Keratinocyte (primary cell): ENCODE measurements around the gene ATG9B. TPM values are rescaled to one million over a fixed set of nuclear protein-coding genes. Genes with fewer than 3 reads are reported as not detected.

Experiments used
- DNase-seq: peaks from one replicate; pipeline ENCODE4 v3.0.0-alpha.2; 2011; ENCODE audit warnings: low read depth, missing footprints, low spot score
- FAIRE-seq: peaks from 2 replicates; lab custom pipeline; 2011; peaks lifted over from hg19 to GRCh38; lab: Jason Lieb, UNC
- H2AFZ ChIP-seq: 2 replicates; pipeline ENCODE4 v1.6.0; 2012; ENCODE audit warnings: low read length, control low read depth, inconsistent platforms; ENCODE audit not compliant: control insufficient read depth
- H3K27ac ChIP-seq: 2 replicates; pipeline ENCODE4 v1.5.1; 2011; ENCODE audit warnings: low read length; ENCODE audit not compliant: control insufficient read depth, insufficient read depth
- H3K27me3 ChIP-seq: 3 replicates; pipeline ENCODE4 v1.6.0; 2011; ENCODE audit warnings: low read length; ENCODE audit not compliant: control insufficient read depth, insufficient read depth; ENCODE audit errors: extremely low read depth
- H3K36me3 ChIP-seq, 2 experiments: 2 replicates in 1 of 2; 3 replicates in 1 of 2; pipeline ENCODE4 v1.5.1; 2011; ENCODE audit warnings: low read length in 2 of 2, mild to moderate bottlenecking in 1 of 2; ENCODE audit not compliant: control insufficient read depth in 2 of 2, insufficient read depth in 2 of 2; ENCODE audit errors: extremely low read depth in 1 of 2
- H3K4me1 ChIP-seq: 3 replicates; pipeline ENCODE4 v1.5.1; 2011; ENCODE audit warnings: low read length; ENCODE audit not compliant: control insufficient read depth, insufficient read depth; ENCODE audit errors: extremely low read depth
- H3K4me2 ChIP-seq: 3 replicates; pipeline ENCODE4 v1.6.0; 2011; ENCODE audit warnings: low read depth, low read length; ENCODE audit not compliant: control insufficient read depth, insufficient read depth; ENCODE audit errors: extremely low read depth
- H3K4me3 ChIP-seq, 3 experiments: fragments of 200-600 bp in 1 of 3; sonication (generic) in 1 of 3; 2 replicates in 2 of 3; 3 replicates in 1 of 3; pipeline ENCODE4 v1.5.1; 2011 to 2016; ENCODE audit warnings: low read length in 3 of 3, mild to moderate bottlenecking in 3 of 3, control low read depth in 2 of 3, inconsistent platforms in 1 of 3, low read depth in 1 of 3, mixed read lengths in 1 of 3, mixed run types in 1 of 3, moderate library complexity in 1 of 3; ENCODE audit not compliant: control insufficient read depth in 2 of 3, insufficient read depth in 2 of 3; ENCODE audit errors: extremely low read depth in 1 of 3
- H3K79me2 ChIP-seq: 2 replicates; pipeline ENCODE4 v1.6.0; 2012; ENCODE audit warnings: low read length; ENCODE audit not compliant: control insufficient read depth, insufficient read depth
- H3K9ac ChIP-seq: 3 replicates; pipeline ENCODE4 v1.6.0; 2011; ENCODE audit warnings: low read length; ENCODE audit not compliant: control insufficient read depth, insufficient read depth; ENCODE audit errors: extremely low read depth
- H3K9me1 ChIP-seq: 3 replicates; pipeline ENCODE4 v1.6.0; 2011; ENCODE audit warnings: low read length; ENCODE audit not compliant: control insufficient read depth, insufficient read depth; ENCODE audit errors: extremely low read depth
- H3K9me3 ChIP-seq: 2 replicates; pipeline ENCODE4 v1.5.1; 2012; ENCODE audit warnings: low read depth, low read length; ENCODE audit not compliant: control insufficient read depth
- H4K20me1 ChIP-seq: 3 replicates; pipeline ENCODE4 v1.6.0; 2011; ENCODE audit warnings: low read length; ENCODE audit not compliant: control insufficient read depth, insufficient read depth; ENCODE audit errors: extremely low read depth
- EZH2 ChIP-seq: IDR thresholded peaks from one replicate; pipeline ENCODE4 v1.6.1; 2012; ENCODE audit warnings: inconsistent platforms, mild to moderate bottlenecking, low read length, moderate library complexity
- dilution Hi-C: fragments of 300-500 bp; cut with MboI; formaldehyde crosslinking; loops from one replicate; pipeline ENCODE4 v1.7.0; 2020; ENCODE audit warnings: low sequenced_read_pairs; ENCODE audit not compliant: extremely low pct_ligation_motif_present
- polyA plus RNA-seq, 5 experiments: library from polyadenylated mRNA; depleted of rRNA in 3 of 5; stranded (reverse) in 3 of 5; stranded (forward) in 1 of 5; unstranded in 1 of 5; fragments of >200 nt; gene quantifications; 1 replicate in 1 of 5; 2 replicates in 3 of 5; 3 replicates in 1 of 5; pipeline versions ENCODE4 v1.2.1 to v1.2.3, GENCODE V29; 2011 to 2012; ENCODE audit warnings: missing spikeins in 2 of 5, low read depth in 1 of 5, low replicate concordance in 1 of 5
- TF ChIP-seq, protein P1 (sequence below), 3 experiments: IDR thresholded peaks in 1 of 3; conservative IDR thresholded peaks in 1 of 3; optimal IDR thresholded peaks in 1 of 3; 2 replicates in 2 of 3; 3 replicates in 1 of 3; pipeline versions ENCODE3 to v1.5.1; 2011; ENCODE audit warnings: low read length in 3 of 3, mild to moderate bottlenecking in 3 of 3, moderate library complexity in 2 of 3, control low read depth in 1 of 3, inconsistent platforms in 1 of 3; ENCODE audit not compliant: insufficient read depth in 2 of 3; ENCODE audit errors: extremely low read depth in 1 of 3

Gene ATG9B
- polyA plus RNA-seq, 1 donor (not counting 4 experiments of a cell fraction or from before 2014, with no cell fraction given): 0.12 TPM

DNA sequence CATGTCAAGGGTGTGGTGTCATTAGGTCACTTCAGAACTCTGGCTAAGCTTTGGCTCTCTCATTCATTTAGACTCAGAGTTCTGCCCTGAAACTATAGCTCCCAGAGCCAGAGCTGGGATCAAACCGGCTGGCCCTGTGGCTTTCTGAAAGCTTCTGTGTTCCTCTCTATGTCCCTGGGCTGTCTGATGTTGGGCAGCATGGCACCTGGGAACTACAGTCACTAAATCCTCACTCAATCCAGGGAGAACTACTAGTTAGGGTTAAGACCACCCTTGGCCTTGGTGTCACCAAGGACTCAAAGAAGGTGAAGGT lies 13.2 kb downstream of the ATG9B start:
- Histone ChIP-seq H3K4me2 (no peak overlapping the region), H3K27ac (no peak overlapping the region), H3K4me1 (peaks cover 12% of the 10 kb centered on the region)

DNA sequence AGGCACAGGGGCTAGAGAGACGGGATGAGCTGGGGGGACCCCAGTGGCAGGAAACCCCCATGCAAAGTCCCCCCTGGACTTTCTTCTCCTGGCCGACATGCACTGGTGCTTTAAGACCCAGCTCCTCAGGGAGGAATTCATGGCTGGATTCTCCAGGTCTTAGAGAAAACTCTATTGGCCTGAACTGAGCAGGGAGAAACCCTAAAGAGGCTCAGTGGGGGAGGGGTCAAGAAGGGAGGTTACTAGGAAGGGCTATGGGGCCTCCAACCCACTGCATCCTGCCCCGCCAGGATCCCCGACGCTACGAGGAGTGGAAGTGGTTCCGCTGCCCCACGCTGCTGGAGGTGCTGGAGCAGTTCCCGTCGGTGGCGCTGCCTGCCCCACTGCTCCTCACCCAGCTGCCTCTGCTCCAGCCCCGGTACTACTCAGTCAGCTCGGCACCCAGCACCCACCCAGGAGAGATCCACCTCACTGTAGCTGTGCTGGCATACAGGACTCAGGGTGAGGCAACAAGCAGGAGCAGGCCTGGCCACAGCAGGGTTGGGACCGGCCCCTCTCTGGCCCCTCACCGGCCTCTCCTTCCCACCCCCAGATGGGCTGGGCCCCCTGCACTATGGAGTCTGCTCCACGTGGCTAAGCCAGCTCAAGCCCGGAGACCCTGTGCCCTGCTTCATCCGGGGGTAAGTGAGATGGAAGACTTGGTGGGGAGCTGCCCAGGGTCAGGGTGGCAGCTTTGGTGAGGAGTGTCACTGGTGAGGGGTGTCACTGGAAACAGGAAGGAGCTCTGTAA lies 13.8 kb downstream of the ATG9B start:
- Histone ChIP-seq H3K4me3 (no peak overlapping the region), H3K27ac (no peak overlapping the region)

More for the DNA sequence above, 13.2 kb downstream of the ATG9B start:
- no peaks in the 10 kb centered on the region for H3K9me1 ChIP-seq
- no peaks in the 10 kb centered on the region for H3K79me2 ChIP-seq
- no peaks in the 10 kb centered on the region for H3K36me3 ChIP-seq
- dilution Hi-C loops: no loop called here
- DNase-seq (no peak), FAIRE-seq (no peak)
- no peak overlapping the region for H3K9ac ChIP-seq
- H3K4me3 ChIP-seq: no peak overlapping the region
- H3K27me3 ChIP-seq: peaks cover 36% of the 10 kb centered on the region
- no peak overlapping the region for H2AFZ ChIP-seq
- H3K9me3 ChIP-seq: no peaks in the 10 kb centered on the region
- no peaks in the 10 kb centered on the region for H4K20me1 ChIP-seq
- no peak for TF ChIP-seq EZH2
- TF ChIP-seq, protein P1, sequence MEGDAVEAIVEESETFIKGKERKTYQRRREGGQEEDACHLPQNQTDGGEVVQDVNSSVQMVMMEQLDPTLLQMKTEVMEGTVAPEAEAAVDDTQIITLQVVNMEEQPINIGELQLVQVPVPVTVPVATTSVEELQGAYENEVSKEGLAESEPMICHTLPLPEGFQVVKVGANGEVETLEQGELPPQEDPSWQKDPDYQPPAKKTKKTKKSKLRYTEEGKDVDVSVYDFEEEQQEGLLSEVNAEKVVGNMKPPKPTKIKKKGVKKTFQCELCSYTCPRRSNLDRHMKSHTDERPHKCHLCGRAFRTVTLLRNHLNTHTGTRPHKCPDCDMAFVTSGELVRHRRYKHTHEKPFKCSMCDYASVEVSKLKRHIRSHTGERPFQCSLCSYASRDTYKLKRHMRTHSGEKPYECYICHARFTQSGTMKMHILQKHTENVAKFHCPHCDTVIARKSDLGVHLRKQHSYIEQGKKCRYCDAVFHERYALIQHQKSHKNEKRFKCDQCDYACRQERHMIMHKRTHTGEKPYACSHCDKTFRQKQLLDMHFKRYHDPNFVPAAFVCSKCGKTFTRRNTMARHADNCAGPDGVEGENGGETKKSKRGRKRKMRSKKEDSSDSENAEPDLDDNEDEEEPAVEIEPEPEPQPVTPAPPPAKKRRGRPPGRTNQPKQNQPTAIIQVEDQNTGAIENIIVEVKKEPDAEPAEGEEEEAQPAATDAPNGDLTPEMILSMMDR (optimal IDR thresholded peaks at IDR 0.05 in 1 of 3, IDR thresholded peaks at IDR 0.05 in 1 of 3, conservative IDR thresholded peaks at IDR 0.05 in 1 of 3; ENCODE audit: extremely low read depth in 1 of 3, insufficient read depth in 2 of 3, low read length in 3 of 3): no peak

More for the DNA sequence above, 13.8 kb downstream of the ATG9B start:
- dilution Hi-C loops: no loop called here
- Histone ChIP-seq H3K9ac (no peak overlapping the region), H2AFZ (peak overlapping the region; percentile 51), H3K36me3 (no peaks in the 10 kb centered on the region), H3K4me2 (peak overlapping the region; percentile 32), H3K79me2 (no peaks in the 10 kb centered on the region), H3K9me1 (no peaks in the 10 kb centered on the region), H3K4me1 (peaks cover 12% of the 10 kb centered on the region), H3K27me3 (peaks cover 38% of the 10 kb centered on the region), H3K9me3 (no peaks in the 10 kb centered on the region), H4K20me1 (no peaks in the 10 kb centered on the region)
- no peak for TF ChIP-seq EZH2
- TF ChIP-seq, protein P1 (optimal IDR thresholded peaks at IDR 0.05 in 1 of 3, IDR thresholded peaks at IDR 0.05 in 1 of 3, conservative IDR thresholded peaks at IDR 0.05 in 1 of 3; ENCODE audit: extremely low read depth in 1 of 3, insufficient read depth in 2 of 3, low read length in 3 of 3): no peak
- no peak for DNase-seq
- FAIRE-seq: no peak
